Testis (tissue), 3 donors: ENCODE data around the gene MGA. TPM values are rescaled to one million over a fixed set of nuclear protein-coding genes. Genes with fewer than 3 reads are reported as not detected.
A peak's percentile ranks its signal among the peaks of the same experiment; 100 is the strongest.

Experiments
- DNase-seq: peaks from one replicate; pipeline ENCODE4 v3.0.0-alpha.2; 2019
- H3K27ac ChIP-seq, 2 donors: fragments of 200-600 bp; sonication (generic); one replicate each; pipeline ENCODE4 v1.5.1; 2019
- H3K27me3 ChIP-seq: fragments of 200-600 bp; sonication (generic); one replicate; pipeline ENCODE4 v1.5.1; 2019
- H3K36me3 ChIP-seq: fragments of 200-600 bp; sonication (generic); one replicate; pipeline ENCODE4 v1.5.1; 2017; ENCODE audit warnings: low read depth; ENCODE audit errors: missing control alignments
- H3K4me1 ChIP-seq: fragments of 200-600 bp; sonication (generic); one replicate; pipeline ENCODE4 v1.5.1; 2019
- H3K4me3 ChIP-seq, 2 donors: fragments of 200-600 bp; sonication (generic); one replicate each; pipeline ENCODE4 v1.5.1; 2017 to 2019
- H3K9me3 ChIP-seq: fragments of 200-600 bp; sonication (generic); one replicate; pipeline ENCODE4 v1.5.1; 2017
- CTCF ChIP-seq, 3 experiments: fragments of 450-650 bp in 2 of 3; fragments of 200-600 bp in 1 of 3; sonication (generic) in 1 of 3; IDR thresholded peaks; one replicate each; pipeline ENCODE4 v1.5.1; 2016 to 2019; ENCODE audit warnings: antibody characterized with exemption in 3 of 3, mild to moderate bottlenecking in 2 of 3, moderate library complexity in 1 of 3
- POLR2A ChIP-seq: fragments of 450-650 bp; IDR thresholded peaks from one replicate; pipeline ENCODE4 v1.6.1; 2017; ENCODE audit warnings: antibody characterized with exemption, mild to moderate bottlenecking, moderate library complexity
- WGBS, 2 donors: methylation state at CpG; one replicate each; pipeline ENCODE4 v1.1.5; 2018; 5-methylcytosine and 5-hydroxymethylcytosine counted together
- intact Hi-C: fragments of 100-400 bp; cut with DNase I; formaldehyde crosslinking; loops from one replicate; pipeline ENCODE4 v1.15.1; 2023; ENCODE audit warnings: low total_unique reads
- polyA plus RNA-seq: library from polyadenylated mRNA; stranded (reverse); fragments of 350-450 nt; fragmentation: Illumina TruSeq; extraction: RNeasy Lipid Tissue Mini Kit (QIAGEN cat#74804); gene quantifications from one replicate; pipeline ENCODE4 v1.2.3, GENCODE V29; 2014; ENCODE audit warnings: low read depth, low replicate concordance; ENCODE audit not compliant: insufficient read depth
- total RNA-seq, 2 donors: library from RNA; depleted of rRNA; stranded (reverse); fragments of >200 nt; gene quantifications; one replicate each; pipeline ENCODE4 v1.2.3, GENCODE V29; 2016

MGA gene
- total and polyA plus RNA-seq, 3 donors from 2014 or later, result 20.3 to 90.2 (median 78.1) TPM

GRCh38 chr15:41774062-41774881, 114.1 kb downstream of the MGA start, which contains the start of gene MAPKBP1:
Gene MAPKBP1, plus strand, starts transcription at chr15:41774484. Its CDS starts 792 bp downstream, at chr15:41775276.
- Histone ChIP-seq H3K36me3 (no peaks in the 10 kb centered on the region), H3K27ac (peak within 1 kb of the TSS; percentile 85 to 87), H3K4me3 (peak within 1 kb of the TSS; percentile 79 to 92), H3K9me3 (no peaks in the 10 kb centered on the region), H3K4me1 (peaks cover 51% of the 10 kb centered on the region), H3K27me3 (no peaks in the 10 kb centered on the region)
- intact Hi-C loops, result loop anchor here (5.0 kb wide), 1 partner anchor 38 kb away; no protein-coding TSS in a partner anchor
- DNase-seq, result peak; percentile 98
- TF ChIP-seq CTCF (IDR thresholded peaks at IDR 0.05) (peak; percentile 60 to 72 (median 66)), POLR2A (no peak)
- 0 to 1% methylated on average over 21 to 61 of the region's 62 CpGs for WGBS, 2 donors

- peak overlapping the region; percentile 79 to 92 for H3K4me3 ChIP-seq
- no peaks in the 10 kb centered on the region for H3K27me3 ChIP-seq
- no peaks in the 10 kb centered on the region for H3K9me3 ChIP-seq
- H3K4me1 ChIP-seq, result peaks cover 58% of the 10 kb centered on the region
- WGBS, 2 donors, result 0 to 3% methylated on average over 7 to 19 of the region's 19 CpGs
- TF ChIP-seq POLR2A (no peak), CTCF (IDR thresholded peaks at IDR 0.05) (no peak)
- H3K27ac ChIP-seq, result peak overlapping the region; percentile 85 to 87
- DNase-seq, result no peak
- H3K36me3 ChIP-seq, result no peaks in the 10 kb centered on the region
- intact Hi-C loops, result loop anchor here (5.0 kb wide), 1 partner anchor 37 kb away; no protein-coding TSS in a partner anchor
Observed at GRCh38 chr15:41774882-41775417, 114.7 kb downstream of the MGA start.

- H3K27ac ChIP-seq, result peak overlapping the region; percentile 85 to 87
- H3K4me1 ChIP-seq, result peaks cover 65% of the 10 kb centered on the region
- H3K36me3 ChIP-seq, result no peaks in the 10 kb centered on the region
- H3K27me3 ChIP-seq, result no peaks in the 10 kb centered on the region
- WGBS, 2 donors, result 7 to 11% methylated on average over 2 of the region's 2 CpGs
- no peak for TF ChIP-seq POLR2A
- no peak for TF ChIP-seq CTCF (IDR thresholded peaks at IDR 0.05)
- H3K9me3 ChIP-seq, result no peaks in the 10 kb centered on the region
- DNase-seq, result peak; percentile 47
- intact Hi-C loops, result no loop called here
- peak overlapping the region; percentile 79 to 92 for H3K4me3 ChIP-seq
Observed at GRCh38 chr15:41775651-41776050, 115.4 kb downstream of the MGA start.

GRCh38 chr15:41777421-41777973, 117.3 kb downstream of the MGA start:
- H3K27ac ChIP-seq, result peak overlapping the region; percentile 27 to 49
- TF ChIP-seq CTCF (IDR thresholded peaks at IDR 0.05) (no peak), POLR2A (no peak)
- H3K9me3 ChIP-seq, result no peaks in the 10 kb centered on the region
- no peaks in the 10 kb centered on the region for H3K36me3 ChIP-seq
- no peak for DNase-seq
- intact Hi-C loops, result no loop called here
- no peaks in the 10 kb centered on the region for H3K27me3 ChIP-seq
- H3K4me3 ChIP-seq, result no peak overlapping the region
- WGBS, 2 donors, result 41 to 83% methylated on average over 1 of the region's 1 CpG
- peaks cover 72% of the 10 kb centered on the region for H3K4me1 ChIP-seq
